PC-3 (cell line): ENCODE data around the gene CSNK2A1. TPM values are rescaled to one million over a fixed set of nuclear protein-coding genes. Genes with fewer than 3 reads are reported as not detected.
A peak's percentile ranks its signal among the peaks of the same experiment; 100 is the strongest.

ENCODE experiments used
- ATAC-seq: fragments of 200-7000 bp; cut with Tn5 transposase; 2 replicates; pipeline ENCODE4 v1.9.1; 2020; ENCODE audit warnings: mild to moderate bottlenecking, moderate library complexity
- BruUV-seq: library from RNA; stranded (reverse); fragments of 400-500 nt; replicated peaks from 2 replicates; lab custom pipeline; 2021; lab: Mats Ljungman, UMichigan
- CTCF ChIA-PET: fragments of 300-600 bp; sonication (Branson Sonifier 250); formaldehyde crosslinking; loops from one replicate; lab custom pipeline; 2022; ENCODE audit warnings: antibody characterized with exemption; lab: Charles Lee
- POLR2A ChIA-PET: fragments of 300-600 bp; sonication (Branson Sonifier 250); formaldehyde crosslinking; loops from one replicate; lab custom pipeline; 2022; ENCODE audit warnings: antibody characterized with exemption; ENCODE audit not compliant: unreplicated experiment; lab: Charles Lee
- DNase-seq: peaks from one replicate; pipeline ENCODE4 v3.0.0-alpha.2; 2015
- H2AFZ ChIP-seq: fragments of 300-600 bp; sonication (generic); 2 replicates; pipeline ENCODE4 v1.6.0; 2016; ENCODE audit warnings: antibody characterized with exemption, low read length
- H3F3A ChIP-seq: fragments of 300-600 bp; sonication (generic); one replicate; pipeline ENCODE4 v1.6.0; 2017; ENCODE audit warnings: antibody characterized with exemption, low read length, control low read depth, mild to moderate bottlenecking; ENCODE audit not compliant: unreplicated experiment
- H3K27ac ChIP-seq: fragments of 300-600 bp; sonication (generic); 2 replicates; pipeline ENCODE4 v1.5.1; 2016; ENCODE audit warnings: mild to moderate bottlenecking, low read length
- H3K27me3 ChIP-seq: fragments of 300-600 bp; sonication (generic); 2 replicates; pipeline ENCODE4 v1.6.1; 2016; ENCODE audit warnings: low read length, mixed read lengths
- H3K36me3 ChIP-seq: fragments of 300-600 bp; sonication (generic); 2 replicates; pipeline ENCODE4 v1.6.1; 2016; ENCODE audit warnings: low read depth, mixed run types, low read length, mixed read lengths
- H3K4me1 ChIP-seq: fragments of 300-600 bp; sonication (generic); 2 replicates; pipeline ENCODE4 v1.5.1; 2016; ENCODE audit warnings: low read length; ENCODE audit not compliant: insufficient read depth
- H3K4me2 ChIP-seq: fragments of 300-600 bp; sonication (generic); 2 replicates; pipeline ENCODE4 v1.6.0; 2016; ENCODE audit warnings: low read length
- H3K4me3 ChIP-seq: fragments of 300-600 bp; sonication (generic); 2 replicates; pipeline ENCODE4 v1.5.1; 2016; ENCODE audit warnings: mild to moderate bottlenecking, low read length, mixed read lengths
- H3K79me2 ChIP-seq: fragments of 300-600 bp; sonication (generic); 2 replicates; pipeline ENCODE4 v1.6.1; 2017; ENCODE audit warnings: low read length, mixed read lengths
- H3K9ac ChIP-seq: fragments of 300-600 bp; sonication (generic); 2 replicates; pipeline ENCODE4 v1.6.0; 2016; ENCODE audit warnings: mild to moderate bottlenecking, low read length
- H3K9me2 ChIP-seq: fragments of 300-600 bp; sonication (generic); replicated peaks from 2 replicates; pipeline ENCODE4 v1.6.1; 2016; ENCODE audit warnings: mixed run types, low read length, mixed read lengths
- H3K9me3 ChIP-seq: fragments of 300-600 bp; sonication (generic); 2 replicates; pipeline ENCODE4 v1.6.1; 2016; ENCODE audit warnings: low read length, mixed read lengths
- H4K20me1 ChIP-seq: fragments of 300-600 bp; sonication (generic); 2 replicates; pipeline ENCODE4 v1.6.1; 2016; ENCODE audit warnings: low read length, mixed read lengths
- EZH2 ChIP-seq: fragments of 300-600 bp; sonication (generic); IDR thresholded peaks from one replicate; pipeline ENCODE4 v1.6.1; 2017; ENCODE audit warnings: antibody characterized with exemption, mild to moderate bottlenecking, low read length; ENCODE audit not compliant: unreplicated experiment
- EZH2phosphoT487 ChIP-seq: fragments of 300-600 bp; sonication (generic); IDR thresholded peaks from 2 replicates; pipeline ENCODE4 v1.6.1; 2018; ENCODE audit warnings: mild to moderate bottlenecking, antibody characterized with exemption, low read length, borderline replicate concordance
- intact Hi-C: fragments of 100-400 bp; cut with micrococcal nuclease; formaldehyde crosslinking; loops from 2 replicates; pipeline ENCODE4 v1.9.0; 2023
- total RNA-seq: library from RNA; depleted of rRNA; stranded (reverse); fragments of >200 nt; gene quantifications from 2 replicates; pipeline ENCODE4 v1.2.3, GENCODE V29; 2014
- TF ChIP-seq, protein P1 (sequence below): fragments of 300-600 bp; sonication (generic); conservative IDR thresholded peaks from 2 replicates; pipeline ENCODE4 v1.5.1; 2017; ENCODE audit warnings: antibody characterized with exemption, low read depth, mild to moderate bottlenecking, low read length

The CSNK2A1 gene
- total RNA-seq, 1 experiment from 2014 or later: 161 TPM

DNA sequence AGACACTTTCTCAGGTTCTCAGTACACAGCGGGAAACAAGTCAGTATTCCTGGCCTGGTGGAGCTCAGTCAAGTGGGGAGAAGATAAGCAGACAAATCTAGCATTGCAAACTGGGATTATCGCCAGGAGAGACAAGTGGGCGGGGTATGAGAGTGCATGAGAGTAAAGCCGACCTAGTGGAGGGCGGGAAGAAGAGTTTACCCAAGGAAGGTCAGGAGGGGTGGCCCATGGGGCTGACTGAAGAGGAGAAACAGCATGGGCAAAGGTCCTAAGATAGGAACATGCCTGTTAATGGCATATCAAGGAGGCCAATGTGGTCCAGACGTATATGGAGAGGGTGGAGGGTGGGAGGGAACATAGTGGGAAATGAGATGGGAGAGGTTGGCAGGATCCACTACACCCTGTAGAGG is 12.4 kb upstream of the CSNK2A1 start:
- Histone ChIP-seq H3K4me1 (no peaks in the 10 kb centered on the region), H3K36me3 (no peaks in the 10 kb centered on the region), H3K4me3 (no peak overlapping the region), H3K9me2 (no peaks in the 10 kb centered on the region), H3K9ac (no peak overlapping the region), H3F3A (no peaks in the 10 kb centered on the region), H3K27me3 (0 out of 2 replicates have a peak, but pooled peaks cover under 1% of the 10 kb centered on the region), H3K79me2 (no peaks in the 10 kb centered on the region), H4K20me1 (no peaks in the 10 kb centered on the region), H3K27ac (no peak overlapping the region), H3K9me3 (no peaks in the 10 kb centered on the region), H3K4me2 (no peak overlapping the region), H2AFZ (no peak overlapping the region)
- POLR2A ChIA-PET: no interaction called here
- BruUV-seq: no TSS peak
- CTCF ChIA-PET: interaction anchor here (1.5 kb wide), 1 partner anchor 90 kb away, joined by 3 read pairs; no protein-coding TSS in a partner anchor
- TF ChIP-seq, protein P1, sequence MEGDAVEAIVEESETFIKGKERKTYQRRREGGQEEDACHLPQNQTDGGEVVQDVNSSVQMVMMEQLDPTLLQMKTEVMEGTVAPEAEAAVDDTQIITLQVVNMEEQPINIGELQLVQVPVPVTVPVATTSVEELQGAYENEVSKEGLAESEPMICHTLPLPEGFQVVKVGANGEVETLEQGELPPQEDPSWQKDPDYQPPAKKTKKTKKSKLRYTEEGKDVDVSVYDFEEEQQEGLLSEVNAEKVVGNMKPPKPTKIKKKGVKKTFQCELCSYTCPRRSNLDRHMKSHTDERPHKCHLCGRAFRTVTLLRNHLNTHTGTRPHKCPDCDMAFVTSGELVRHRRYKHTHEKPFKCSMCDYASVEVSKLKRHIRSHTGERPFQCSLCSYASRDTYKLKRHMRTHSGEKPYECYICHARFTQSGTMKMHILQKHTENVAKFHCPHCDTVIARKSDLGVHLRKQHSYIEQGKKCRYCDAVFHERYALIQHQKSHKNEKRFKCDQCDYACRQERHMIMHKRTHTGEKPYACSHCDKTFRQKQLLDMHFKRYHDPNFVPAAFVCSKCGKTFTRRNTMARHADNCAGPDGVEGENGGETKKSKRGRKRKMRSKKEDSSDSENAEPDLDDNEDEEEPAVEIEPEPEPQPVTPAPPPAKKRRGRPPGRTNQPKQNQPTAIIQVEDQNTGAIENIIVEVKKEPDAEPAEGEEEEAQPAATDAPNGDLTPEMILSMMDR: no peak
- TF ChIP-seq EZH2 (no peak), EZH2phosphoT487 (no peak)
- DNase-seq (no peak), ATAC-seq (no peak)
- intact Hi-C loops: no loop called here

DNA sequence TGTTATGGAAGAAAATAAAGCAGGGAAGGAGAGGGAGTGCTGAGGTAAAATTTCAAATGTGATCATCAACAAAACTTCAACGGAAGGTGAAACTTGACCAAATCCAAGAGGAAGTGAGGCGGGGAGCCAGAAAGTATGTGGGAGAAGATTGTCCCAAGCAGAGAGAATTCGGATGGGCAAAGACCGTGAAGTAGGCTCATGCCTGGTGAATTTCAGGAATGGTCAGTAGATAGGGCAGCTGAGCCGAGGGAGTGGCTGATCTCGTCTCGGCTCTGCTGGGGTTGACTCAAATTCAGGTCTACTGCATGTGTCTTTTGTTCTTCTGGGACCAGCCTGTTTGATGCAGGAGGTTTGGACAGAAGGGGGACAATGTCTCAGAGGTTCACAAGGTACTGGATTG is 7.0 kb upstream of the CSNK2A1 start:
- H3K9me2 ChIP-seq: no peaks in the 10 kb centered on the region
- DNase-seq (no peak), ATAC-seq (no peak)
- no peaks in the 10 kb centered on the region for H3F3A ChIP-seq
- no peaks in the 10 kb centered on the region for H3K79me2 ChIP-seq
- no peak overlapping the region for H3K4me2 ChIP-seq
- H3K27me3 ChIP-seq: peaks cover 8% of the 10 kb centered on the region; the same call in 1 of the 2 replicates
- no peaks in the 10 kb centered on the region for H4K20me1 ChIP-seq
- no peak for TF ChIP-seq EZH2
- TF ChIP-seq, protein P1: no peak
- TF ChIP-seq EZH2phosphoT487: no peak
- no peaks in the 10 kb centered on the region for H3K36me3 ChIP-seq
- no peak overlapping the region for H3K4me3 ChIP-seq
- H3K4me1 ChIP-seq: no peaks in the 10 kb centered on the region
- no TSS peak for BruUV-seq
- ChIA-PET POLR2A (no interaction called here), CTCF (interaction anchor here (0.8 kb wide), 1 partner anchor 95 kb away, joined by 3 read pairs; no protein-coding TSS in a partner anchor)
- no peak overlapping the region for H3K9ac ChIP-seq
- H3K9me3 ChIP-seq: no peaks in the 10 kb centered on the region
- H2AFZ ChIP-seq: no peak overlapping the region
- intact Hi-C loops: no loop called here
- H3K27ac ChIP-seq: no peak overlapping the region

DNA sequence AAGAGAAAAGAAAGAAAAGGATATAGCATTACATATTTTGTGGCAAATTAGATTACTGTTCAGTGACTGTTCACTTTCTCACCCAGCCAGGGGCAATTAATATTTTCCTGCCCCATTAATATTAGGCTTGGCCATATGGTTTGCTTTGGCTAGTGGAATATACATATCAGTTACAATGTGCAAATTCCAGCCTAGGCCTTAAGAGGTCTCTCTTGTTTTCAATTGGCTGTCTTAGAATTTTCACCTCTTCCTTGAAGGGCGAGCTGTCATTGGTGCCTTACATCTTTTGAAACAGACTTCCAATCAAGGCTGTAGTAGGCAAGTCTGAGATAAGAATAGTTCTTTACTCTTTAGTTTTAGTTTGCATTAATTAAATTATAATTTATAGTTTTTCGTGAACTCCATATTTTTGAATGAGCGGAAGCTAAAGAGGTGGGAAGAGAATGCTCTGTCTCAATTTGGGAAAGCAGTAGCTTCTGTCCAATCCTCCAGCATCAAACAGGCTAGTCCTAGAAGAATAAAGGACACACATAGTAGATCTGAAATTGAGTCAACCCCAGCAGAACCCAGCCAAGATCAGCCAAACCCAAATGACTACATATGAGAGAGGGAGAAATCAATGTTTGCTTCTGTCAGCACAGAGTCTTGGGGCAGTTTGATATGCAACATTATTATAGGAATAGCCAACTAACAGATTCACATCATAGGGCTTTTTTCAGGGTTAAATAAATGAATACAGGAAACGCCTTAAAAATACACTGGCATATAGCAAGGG is 6.3 kb upstream of the CSNK2A1 start:
- H3F3A ChIP-seq: no peaks in the 10 kb centered on the region
- no peaks in the 10 kb centered on the region for H3K79me2 ChIP-seq
- TF ChIP-seq EZH2phosphoT487 (no peak), EZH2 (no peak)
- TF ChIP-seq, protein P1: peak; percentile 20; the same call in 1 of the 2 replicates
- H3K9me2 ChIP-seq: no peaks in the 10 kb centered on the region
- H3K9ac ChIP-seq: no peak overlapping the region
- POLR2A ChIA-PET: no interaction called here
- DNase-seq: no peak
- H2AFZ ChIP-seq: no peak overlapping the region
- BruUV-seq: no TSS peak
- no peak overlapping the region for H3K27ac ChIP-seq
- H3K4me3 ChIP-seq: no peak overlapping the region
- H4K20me1 ChIP-seq: no peaks in the 10 kb centered on the region
- CTCF ChIA-PET: interaction anchor here (0.8 kb wide), 1 partner anchor 95 kb away, joined by 3 read pairs; no protein-coding TSS in a partner anchor
- H3K4me1 ChIP-seq: no peaks in the 10 kb centered on the region
- no peak overlapping the region for H3K4me2 ChIP-seq
- intact Hi-C loops: no loop called here
- H3K27me3 ChIP-seq: peaks cover 8% of the 10 kb centered on the region; the same call in 1 of the 2 replicates
- peak; percentile 42; the same call in 1 of the 2 replicates for ATAC-seq
- H3K36me3 ChIP-seq: no peaks in the 10 kb centered on the region
- no peaks in the 10 kb centered on the region for H3K9me3 ChIP-seq
